C4-2B (cell line): ENCODE data around the gene LITAFD.

ENCODE experiments used
- CTCF ChIP-seq: fragments of 450-650 bp; conservative IDR thresholded peaks from 2 replicates; pipeline ENCODE4 v1.5.1; 2017; ENCODE audit warnings: mild to moderate bottlenecking
- ZFX ChIP-seq: fragments of 450-650 bp; IDR thresholded peaks from 2 replicates; pipeline ENCODE4 v1.6.1; 2017

DNA sequence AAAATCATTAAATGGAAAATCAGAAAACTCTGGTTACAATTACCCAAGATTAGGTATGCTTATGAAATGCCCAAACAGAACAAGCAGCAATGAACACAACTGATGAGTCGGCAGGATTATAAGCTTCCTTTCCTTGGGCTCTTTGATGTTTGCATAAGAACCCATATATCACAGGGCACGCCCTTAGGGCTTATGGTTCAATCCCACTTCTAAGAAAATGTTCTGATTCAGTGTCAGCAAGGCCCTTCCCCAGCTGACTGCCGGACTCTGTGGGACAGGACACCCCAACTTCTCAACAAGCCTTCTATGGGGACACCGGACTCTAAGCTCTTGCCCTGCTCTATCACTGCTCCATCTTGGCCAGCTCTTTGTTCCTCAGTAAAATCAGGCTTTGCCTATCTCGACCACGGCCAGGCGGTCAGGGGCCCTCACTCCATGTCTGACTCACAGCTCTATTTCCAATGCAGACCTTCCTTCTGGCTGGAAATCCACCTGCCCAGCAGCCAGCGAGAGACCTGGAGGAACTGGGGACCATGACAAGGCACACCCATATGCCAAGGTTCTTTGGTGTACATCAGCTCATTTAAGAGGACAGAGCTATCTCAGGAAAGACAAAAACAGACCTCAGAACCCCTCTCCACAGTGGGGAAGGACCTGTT lies 26.8 kb downstream of the LITAFD start:
- no peak for TF ChIP-seq ZFX
- no peak for TF ChIP-seq CTCF
